Keratinocyte (primary cell): ENCODE data around the gene SEC61A1. TPM values are rescaled to one million over a fixed set of nuclear protein-coding genes. Genes with fewer than 3 reads are reported as not detected.

Source experiments
- DNase-seq: peaks from one replicate; pipeline ENCODE4 v3.0.0-alpha.2; 2011; ENCODE audit warnings: low read depth, missing footprints, low spot score
- FAIRE-seq: peaks from 2 replicates; lab custom pipeline; 2011; peaks lifted over from hg19 to GRCh38; lab: Jason Lieb, UNC
- H2AFZ ChIP-seq: 2 replicates; pipeline ENCODE4 v1.6.0; 2012; ENCODE audit warnings: low read length, control low read depth, inconsistent platforms; ENCODE audit not compliant: control insufficient read depth
- H3K27ac ChIP-seq: 2 replicates; pipeline ENCODE4 v1.5.1; 2011; ENCODE audit warnings: low read length; ENCODE audit not compliant: control insufficient read depth, insufficient read depth
- H3K27me3 ChIP-seq: 3 replicates; pipeline ENCODE4 v1.6.0; 2011; ENCODE audit warnings: low read length; ENCODE audit not compliant: control insufficient read depth, insufficient read depth; ENCODE audit errors: extremely low read depth
- H3K36me3 ChIP-seq, 2 experiments: 2 replicates in 1 of 2; 3 replicates in 1 of 2; pipeline ENCODE4 v1.5.1; 2011; ENCODE audit warnings: low read length in 2 of 2, mild to moderate bottlenecking in 1 of 2; ENCODE audit not compliant: control insufficient read depth in 2 of 2, insufficient read depth in 2 of 2; ENCODE audit errors: extremely low read depth in 1 of 2
- H3K4me1 ChIP-seq: 3 replicates; pipeline ENCODE4 v1.5.1; 2011; ENCODE audit warnings: low read length; ENCODE audit not compliant: control insufficient read depth, insufficient read depth; ENCODE audit errors: extremely low read depth
- H3K4me2 ChIP-seq: 3 replicates; pipeline ENCODE4 v1.6.0; 2011; ENCODE audit warnings: low read depth, low read length; ENCODE audit not compliant: control insufficient read depth, insufficient read depth; ENCODE audit errors: extremely low read depth
- H3K4me3 ChIP-seq, 3 experiments: fragments of 200-600 bp in 1 of 3; sonication (generic) in 1 of 3; 2 replicates in 2 of 3; 3 replicates in 1 of 3; pipeline ENCODE4 v1.5.1; 2011 to 2016; ENCODE audit warnings: low read length in 3 of 3, mild to moderate bottlenecking in 3 of 3, control low read depth in 2 of 3, inconsistent platforms in 1 of 3, low read depth in 1 of 3, mixed read lengths in 1 of 3, mixed run types in 1 of 3, moderate library complexity in 1 of 3; ENCODE audit not compliant: control insufficient read depth in 2 of 3, insufficient read depth in 2 of 3; ENCODE audit errors: extremely low read depth in 1 of 3
- H3K79me2 ChIP-seq: 2 replicates; pipeline ENCODE4 v1.6.0; 2012; ENCODE audit warnings: low read length; ENCODE audit not compliant: control insufficient read depth, insufficient read depth
- H3K9ac ChIP-seq: 3 replicates; pipeline ENCODE4 v1.6.0; 2011; ENCODE audit warnings: low read length; ENCODE audit not compliant: control insufficient read depth, insufficient read depth; ENCODE audit errors: extremely low read depth
- H3K9me1 ChIP-seq: 3 replicates; pipeline ENCODE4 v1.6.0; 2011; ENCODE audit warnings: low read length; ENCODE audit not compliant: control insufficient read depth, insufficient read depth; ENCODE audit errors: extremely low read depth
- H3K9me3 ChIP-seq: 2 replicates; pipeline ENCODE4 v1.5.1; 2012; ENCODE audit warnings: low read depth, low read length; ENCODE audit not compliant: control insufficient read depth
- H4K20me1 ChIP-seq: 3 replicates; pipeline ENCODE4 v1.6.0; 2011; ENCODE audit warnings: low read length; ENCODE audit not compliant: control insufficient read depth, insufficient read depth; ENCODE audit errors: extremely low read depth
- CTCF ChIP-seq, 3 experiments: IDR thresholded peaks in 1 of 3; conservative IDR thresholded peaks in 1 of 3; optimal IDR thresholded peaks in 1 of 3; 2 replicates in 2 of 3; 3 replicates in 1 of 3; pipeline versions ENCODE3 to v1.5.1; 2011; ENCODE audit warnings: low read length in 3 of 3, mild to moderate bottlenecking in 3 of 3, moderate library complexity in 2 of 3, control low read depth in 1 of 3, inconsistent platforms in 1 of 3; ENCODE audit not compliant: insufficient read depth in 2 of 3; ENCODE audit errors: extremely low read depth in 1 of 3
- EZH2 ChIP-seq: IDR thresholded peaks from one replicate; pipeline ENCODE4 v1.6.1; 2012; ENCODE audit warnings: inconsistent platforms, mild to moderate bottlenecking, low read length, moderate library complexity
- dilution Hi-C: fragments of 300-500 bp; cut with MboI; formaldehyde crosslinking; loops from one replicate; pipeline ENCODE4 v1.7.0; 2020; ENCODE audit warnings: low sequenced_read_pairs; ENCODE audit not compliant: extremely low pct_ligation_motif_present
- polyA plus RNA-seq, 5 experiments: library from polyadenylated mRNA; depleted of rRNA in 3 of 5; stranded (reverse) in 3 of 5; stranded (forward) in 1 of 5; unstranded in 1 of 5; fragments of >200 nt; gene quantifications; 1 replicate in 1 of 5; 2 replicates in 3 of 5; 3 replicates in 1 of 5; pipeline versions ENCODE4 v1.2.1 to v1.2.3, GENCODE V29; 2011 to 2012; ENCODE audit warnings: missing spikeins in 2 of 5, low read depth in 1 of 5, low replicate concordance in 1 of 5

Gene SEC61A1
- polyA plus RNA-seq, 1 donor (not counting 4 experiments of a cell fraction or from before 2014, with no cell fraction given), result 306 TPM

GRCh38 chr3:128068156-128068620, 16.0 kb downstream of the SEC61A1 start:
- Histone ChIP-seq H3K36me3 (peaks cover 66 to 76% of the 10 kb centered on the region in 2 experiments), H4K20me1 (peaks cover 27% of the 10 kb centered on the region), H3K9me3 (no peaks in the 10 kb centered on the region), H3K79me2 (peaks cover 57% of the 10 kb centered on the region), H3K9me1 (peaks cover 7% of the 10 kb centered on the region), H2AFZ (no peak overlapping the region), H3K27me3 (no peaks in the 10 kb centered on the region), H3K9ac (no peak overlapping the region), H3K4me3 (no peak overlapping the region), H3K27ac (no peak overlapping the region), H3K4me2 (no peak overlapping the region), H3K4me1 (peaks cover 13% of the 10 kb centered on the region)
- TF ChIP-seq EZH2 (no peak), CTCF (optimal IDR thresholded peaks at IDR 0.05 in 1 of 3, IDR thresholded peaks at IDR 0.05 in 1 of 3, conservative IDR thresholded peaks at IDR 0.05 in 1 of 3; ENCODE audit: extremely low read depth in 1 of 3, insufficient read depth in 2 of 3, low read length in 3 of 3) (peak; percentile 58 to 68 (median 60))
- FAIRE-seq (no peak), DNase-seq (no peak)
- dilution Hi-C loops, result no loop called here

- no peak overlapping the region for H3K4me3 ChIP-seq
- no peaks in the 10 kb centered on the region for H3K9me3 ChIP-seq
- H3K36me3 ChIP-seq, result peaks cover 60 to 78% of the 10 kb centered on the region in 2 experiments
- H3K27ac ChIP-seq, result no peak overlapping the region
- H3K27me3 ChIP-seq, result no peaks in the 10 kb centered on the region
- H3K4me2 ChIP-seq, result no peak overlapping the region
- peaks cover 24% of the 10 kb centered on the region for H3K4me1 ChIP-seq
- peaks cover 52% of the 10 kb centered on the region for H3K79me2 ChIP-seq
- no peak overlapping the region for H3K9ac ChIP-seq
- no peak for FAIRE-seq
- dilution Hi-C loops, result no loop called here
- peaks cover 7% of the 10 kb centered on the region for H3K9me1 ChIP-seq
- TF ChIP-seq EZH2, result no peak
- H4K20me1 ChIP-seq, result peaks cover 27% of the 10 kb centered on the region
- DNase-seq, result no peak
- H2AFZ ChIP-seq, result no peak overlapping the region
These were observed 17.0 kb downstream of the SEC61A1 start for GRCh38 chr3:128069271-128069670.
